Vagina (tissue), 2 donors: Measurements from ENCODE around the gene ZDHHC11.
"Not testable (repeated sequence)": the region's sequence is repeated elsewhere in the genome, so short reads cannot be mapped to it uniquely, and the experiment has no call there.

ENCODE experiments used
- POLR2A ChIP-seq, 2 donors: fragments of 450-650 bp; IDR thresholded peaks; one replicate each; pipeline ENCODE4 v1.6.1; 2017; ENCODE audit warnings: antibody characterized with exemption in 2 of 2, mild to moderate bottlenecking in 2 of 2, moderate library complexity in 2 of 2
- POLR2AphosphoS5 ChIP-seq, 2 donors: sonication (generic); formaldehyde crosslinking; IDR thresholded peaks; one replicate each; pipeline ENCODE4 v1.9.0; 2017; ENCODE audit warnings: antibody characterized with exemption in 2 of 2, mild to moderate bottlenecking in 2 of 2, low read depth in 1 of 2; ENCODE audit not compliant: insufficient read depth in 1 of 2
- TF ChIP-seq, protein P1 (sequence below), 3 experiments: fragments of 450-650 bp in 2 of 3; fragments of 200-600 bp in 1 of 3; sonication (generic) in 1 of 3; IDR thresholded peaks; one replicate each; pipeline ENCODE4 v1.5.1; 2017 to 2019; ENCODE audit warnings: antibody characterized with exemption in 3 of 3, mild to moderate bottlenecking in 2 of 3, moderate library complexity in 2 of 3

DNA sequence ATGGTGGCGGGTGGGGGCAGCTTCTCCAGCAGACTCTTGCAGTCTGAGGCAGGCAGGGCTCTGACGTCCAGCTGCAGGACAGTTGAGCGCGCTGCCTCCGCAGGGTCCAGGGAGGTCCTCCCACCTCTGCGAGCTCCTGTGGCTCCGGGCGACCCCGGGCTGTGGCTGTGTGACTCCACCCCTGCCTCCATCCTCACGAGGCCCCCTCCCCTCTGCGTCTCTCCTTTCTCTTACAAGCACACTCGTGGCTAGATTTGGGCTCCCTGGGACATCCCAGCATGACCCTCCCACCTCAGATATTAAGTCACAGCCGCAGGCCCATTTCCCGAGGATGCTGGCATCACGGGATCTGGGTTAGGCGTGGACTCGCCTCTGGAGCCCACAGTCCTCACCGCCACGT lies 100.6 kb downstream of the ZDHHC11 start:
- TF ChIP-seq, protein P1, sequence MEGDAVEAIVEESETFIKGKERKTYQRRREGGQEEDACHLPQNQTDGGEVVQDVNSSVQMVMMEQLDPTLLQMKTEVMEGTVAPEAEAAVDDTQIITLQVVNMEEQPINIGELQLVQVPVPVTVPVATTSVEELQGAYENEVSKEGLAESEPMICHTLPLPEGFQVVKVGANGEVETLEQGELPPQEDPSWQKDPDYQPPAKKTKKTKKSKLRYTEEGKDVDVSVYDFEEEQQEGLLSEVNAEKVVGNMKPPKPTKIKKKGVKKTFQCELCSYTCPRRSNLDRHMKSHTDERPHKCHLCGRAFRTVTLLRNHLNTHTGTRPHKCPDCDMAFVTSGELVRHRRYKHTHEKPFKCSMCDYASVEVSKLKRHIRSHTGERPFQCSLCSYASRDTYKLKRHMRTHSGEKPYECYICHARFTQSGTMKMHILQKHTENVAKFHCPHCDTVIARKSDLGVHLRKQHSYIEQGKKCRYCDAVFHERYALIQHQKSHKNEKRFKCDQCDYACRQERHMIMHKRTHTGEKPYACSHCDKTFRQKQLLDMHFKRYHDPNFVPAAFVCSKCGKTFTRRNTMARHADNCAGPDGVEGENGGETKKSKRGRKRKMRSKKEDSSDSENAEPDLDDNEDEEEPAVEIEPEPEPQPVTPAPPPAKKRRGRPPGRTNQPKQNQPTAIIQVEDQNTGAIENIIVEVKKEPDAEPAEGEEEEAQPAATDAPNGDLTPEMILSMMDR (IDR thresholded peaks at IDR 0.05): not testable (repeated sequence)
- TF ChIP-seq POLR2AphosphoS5 (IDR thresholded peaks at IDR 0.05; ENCODE audit: insufficient read depth in 1 of 2, low read depth in 1 of 2); POLR2A (IDR thresholded peaks at IDR 0.05): not testable (repeated sequence)
